Measurements from ENCODE around the gene PRSS27.

The PRSS27 gene

DNA sequence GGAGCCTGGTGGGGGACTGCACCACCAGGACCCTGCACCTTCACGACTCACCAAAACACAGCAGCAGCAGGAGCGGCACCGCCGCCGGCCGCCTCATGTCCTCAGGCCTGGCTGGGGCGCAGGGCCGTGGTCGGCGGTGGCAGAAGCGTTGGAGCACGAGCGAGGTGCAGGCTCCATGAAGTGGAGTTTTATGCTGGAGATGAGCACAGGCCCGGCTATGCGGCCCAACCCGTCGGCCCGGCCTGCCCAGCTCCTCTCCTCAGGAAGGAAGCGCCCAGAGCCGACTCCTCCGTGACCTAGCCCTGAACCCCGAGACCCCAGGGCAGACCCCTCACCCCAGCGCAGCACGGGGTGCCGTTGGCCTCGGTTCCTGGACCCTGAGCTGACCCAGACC lies at the start of gene PRSS27:
TSS of gene PRSS27 (minus strand) at position 161 of the 394 bp plus-strand sequence. CDS start at position 97, 64 bp downstream.
- no peak for DNase-seq

DNA sequence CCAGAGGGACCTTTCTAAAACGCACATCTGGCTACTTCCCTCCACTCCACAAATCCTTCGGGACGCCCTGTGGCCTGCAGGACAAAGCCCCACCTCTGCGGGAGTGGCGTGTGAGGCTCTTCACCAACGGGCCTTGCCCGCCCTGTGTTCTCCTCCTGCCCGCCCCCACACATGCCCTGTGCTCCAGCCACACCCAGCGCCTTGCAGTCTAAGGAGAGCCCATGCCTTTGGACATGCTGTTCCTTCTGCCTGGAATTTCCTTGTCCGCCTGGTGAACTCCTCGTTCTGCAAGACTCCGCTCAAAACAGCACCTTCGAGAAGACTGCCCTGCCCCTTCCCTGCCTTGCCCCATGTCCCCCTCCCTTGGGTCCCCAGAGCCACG lies 49.6 kb upstream of the PRSS27 start:
- DNase-seq: no peak

DNA sequence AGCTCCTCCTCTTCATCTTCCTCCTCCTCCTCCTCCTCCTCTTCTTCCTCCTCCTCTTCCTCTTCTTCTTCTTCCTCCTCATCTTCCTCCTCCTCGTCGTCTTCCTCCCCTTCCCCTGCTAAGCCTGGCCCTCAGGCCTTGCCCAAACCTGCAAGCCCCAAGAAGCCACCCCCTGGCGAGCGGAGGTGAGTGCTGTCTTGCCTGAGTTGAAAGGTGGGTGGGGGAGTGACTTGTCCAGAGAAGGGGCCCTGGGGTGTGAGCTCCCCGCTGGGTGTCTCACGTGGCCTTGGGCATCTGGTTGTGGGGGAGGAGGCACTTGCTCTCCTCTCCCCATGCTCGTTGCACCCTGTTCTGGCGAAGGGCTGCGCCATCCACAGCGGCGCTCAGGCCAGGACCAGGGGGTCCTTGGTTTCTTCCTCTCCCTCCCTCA lies 49.1 kb upstream of the PRSS27 start:
- DNase-seq: no peak

DNA sequence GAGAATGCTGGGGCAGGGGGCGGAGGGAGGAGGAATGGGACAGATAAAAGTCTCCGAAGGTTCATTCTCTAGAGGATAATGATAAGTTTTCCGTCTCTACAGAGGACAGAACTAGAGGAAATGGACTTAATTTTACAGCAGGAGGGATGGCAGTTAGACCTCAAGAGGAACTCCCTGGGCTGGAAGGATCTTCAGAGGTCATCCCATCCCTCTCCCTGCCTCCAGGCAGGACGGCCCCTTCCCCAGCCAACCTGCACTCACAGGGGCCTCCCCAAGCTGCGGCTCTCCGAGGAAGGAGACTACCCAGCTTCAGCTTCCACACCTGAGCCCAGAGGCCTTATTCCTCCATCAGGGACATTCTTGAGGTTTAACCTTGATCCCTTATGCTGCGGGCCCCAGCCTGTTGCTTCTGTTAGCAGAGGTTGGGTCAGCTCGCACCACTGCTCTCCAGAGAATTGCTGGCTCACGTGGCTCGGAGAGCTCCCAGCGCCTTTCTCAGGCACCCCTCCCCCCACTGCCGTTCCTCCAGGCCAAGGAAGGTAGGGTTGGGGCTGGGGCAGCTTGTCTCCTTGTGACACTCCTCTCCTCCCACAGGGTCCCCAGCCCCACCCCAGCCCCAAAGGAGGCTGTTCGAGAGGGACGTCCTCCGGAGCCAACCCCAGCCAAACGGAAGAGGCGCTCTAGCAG lies 48.5 kb upstream of the PRSS27 start:
- DNase-seq: no peak

DNA sequence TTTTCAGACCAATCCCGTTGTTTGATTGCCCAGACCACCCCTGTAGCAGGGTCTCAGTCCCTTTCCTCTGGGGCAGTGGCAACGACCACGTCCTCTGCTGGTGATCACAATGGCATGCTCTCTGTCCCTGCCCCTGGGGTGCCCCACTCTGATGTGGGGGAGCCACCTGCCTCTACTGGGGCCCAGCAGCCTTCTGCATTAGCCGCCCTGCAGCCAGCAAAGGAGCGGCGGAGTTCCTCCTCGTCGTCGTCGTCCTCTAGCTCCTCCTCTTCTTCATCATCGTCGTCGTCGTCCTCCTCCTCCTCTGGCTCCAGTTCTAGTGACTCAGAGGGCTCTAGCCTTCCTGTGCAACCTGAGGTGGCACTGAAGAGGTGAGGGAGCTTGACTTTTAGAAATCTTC lies 47.9 kb upstream of the PRSS27 start:
- no peak for DNase-seq

DNA sequence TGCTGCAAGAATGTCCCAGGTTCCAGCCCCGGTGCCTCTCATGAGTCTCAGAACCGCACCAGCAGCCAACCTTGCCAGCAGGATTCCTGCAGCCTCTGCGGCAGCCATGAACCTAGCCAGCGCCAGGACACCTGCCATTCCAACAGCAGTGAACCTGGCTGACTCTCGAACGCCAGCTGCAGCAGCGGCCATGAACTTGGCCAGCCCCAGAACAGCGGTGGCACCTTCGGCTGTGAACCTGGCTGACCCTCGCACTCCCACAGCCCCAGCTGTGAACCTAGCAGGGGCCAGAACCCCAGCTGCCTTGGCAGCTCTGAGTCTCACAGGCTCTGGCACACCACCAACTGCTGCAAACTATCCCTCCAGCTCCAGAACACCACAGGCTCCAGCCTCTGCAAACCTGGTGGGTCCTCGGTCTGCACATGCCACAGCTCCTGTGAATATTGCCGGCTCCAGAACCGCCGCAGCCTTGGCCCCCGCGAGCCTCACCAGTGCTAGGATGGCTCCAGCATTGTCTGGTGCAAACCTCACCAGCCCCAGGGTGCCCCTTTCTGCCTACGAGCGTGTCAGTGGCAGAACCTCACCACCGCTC lies 47.2 kb upstream of the PRSS27 start:
- no peak for DNase-seq

DNA sequence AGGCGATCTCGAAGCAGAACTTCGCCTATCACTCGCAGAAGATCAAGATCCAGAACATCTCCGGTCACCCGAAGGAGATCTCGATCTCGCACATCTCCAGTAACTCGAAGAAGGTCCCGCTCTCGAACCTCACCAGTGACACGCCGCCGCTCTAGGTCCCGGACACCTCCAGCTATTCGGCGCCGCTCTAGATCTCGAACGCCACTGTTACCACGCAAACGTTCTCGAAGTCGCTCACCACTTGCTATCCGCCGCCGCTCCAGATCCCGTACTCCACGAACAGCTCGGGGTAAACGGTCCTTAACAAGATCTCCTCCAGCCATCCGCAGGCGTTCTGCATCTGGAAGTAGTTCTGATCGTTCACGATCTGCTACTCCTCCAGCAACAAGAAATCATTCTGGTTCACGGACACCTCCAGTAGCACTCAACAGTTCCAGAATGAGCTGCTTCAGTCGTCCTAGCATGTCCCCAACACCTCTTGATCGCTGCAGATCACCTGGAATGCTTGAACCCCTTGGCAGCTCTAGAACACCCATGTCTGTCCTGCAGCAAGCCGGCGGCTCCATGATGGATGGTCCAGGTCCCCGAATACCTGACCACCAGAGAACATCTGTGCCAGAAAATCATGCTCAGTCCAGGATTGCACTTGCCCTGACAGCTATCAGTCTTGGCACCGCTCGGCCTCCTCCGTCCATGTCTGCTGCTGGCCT lies 46.6 kb upstream of the PRSS27 start:
- no peak for DNase-seq

DNA sequence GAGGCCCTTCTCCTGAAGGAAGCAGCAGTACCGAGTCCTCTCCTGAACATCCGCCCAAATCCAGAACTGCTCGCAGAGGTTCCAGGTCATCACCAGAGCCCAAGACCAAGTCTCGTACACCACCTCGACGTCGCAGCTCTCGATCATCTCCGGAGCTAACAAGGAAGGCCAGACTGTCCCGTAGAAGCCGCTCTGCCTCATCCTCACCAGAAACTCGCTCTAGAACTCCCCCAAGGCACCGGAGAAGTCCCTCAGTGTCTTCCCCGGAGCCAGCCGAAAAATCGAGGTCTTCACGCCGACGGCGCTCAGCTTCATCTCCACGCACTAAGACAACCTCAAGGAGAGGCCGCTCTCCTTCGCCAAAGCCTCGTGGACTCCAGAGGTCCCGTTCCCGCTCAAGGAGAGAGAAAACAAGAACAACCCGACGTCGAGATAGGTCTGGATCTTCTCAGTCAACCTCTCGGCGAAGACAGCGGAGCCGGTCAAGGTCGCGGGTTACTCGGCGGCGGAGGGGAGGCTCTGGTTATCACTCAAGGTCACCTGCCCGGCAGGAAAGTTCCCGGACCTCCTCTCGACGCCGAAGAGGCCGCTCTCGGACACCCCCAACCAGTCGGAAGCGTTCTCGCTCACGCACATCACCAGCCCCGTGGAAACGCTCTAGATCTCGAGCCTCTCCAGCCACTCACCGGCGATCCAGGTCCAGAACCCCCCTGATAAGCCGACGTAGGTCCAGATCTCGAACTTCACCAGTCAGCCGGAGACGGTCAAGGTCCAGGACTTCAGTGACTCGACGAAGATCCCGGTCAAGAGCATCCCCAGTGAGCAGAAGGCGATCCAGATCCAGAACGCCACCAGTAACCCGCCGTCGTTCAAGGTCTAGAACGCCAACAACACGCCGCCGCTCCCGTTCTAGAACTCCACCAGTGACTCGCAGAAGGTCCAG lies 45.7 kb upstream of the PRSS27 start:
- no peak for DNase-seq

DNA sequence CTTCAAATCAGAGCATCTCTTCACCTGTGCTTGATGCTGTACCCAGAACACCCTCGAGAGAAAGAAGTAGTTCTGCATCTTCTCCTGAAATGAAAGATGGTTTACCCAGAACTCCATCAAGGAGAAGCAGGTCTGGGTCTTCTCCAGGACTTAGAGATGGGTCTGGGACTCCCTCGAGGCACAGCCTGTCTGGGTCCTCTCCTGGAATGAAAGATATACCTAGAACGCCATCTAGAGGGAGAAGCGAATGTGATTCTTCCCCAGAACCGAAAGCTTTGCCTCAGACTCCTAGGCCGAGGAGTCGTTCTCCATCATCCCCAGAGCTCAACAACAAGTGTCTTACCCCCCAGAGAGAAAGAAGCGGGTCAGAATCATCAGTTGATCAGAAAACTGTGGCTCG lies 44.7 kb upstream of the PRSS27 start:
- no peak for DNase-seq

DNA sequence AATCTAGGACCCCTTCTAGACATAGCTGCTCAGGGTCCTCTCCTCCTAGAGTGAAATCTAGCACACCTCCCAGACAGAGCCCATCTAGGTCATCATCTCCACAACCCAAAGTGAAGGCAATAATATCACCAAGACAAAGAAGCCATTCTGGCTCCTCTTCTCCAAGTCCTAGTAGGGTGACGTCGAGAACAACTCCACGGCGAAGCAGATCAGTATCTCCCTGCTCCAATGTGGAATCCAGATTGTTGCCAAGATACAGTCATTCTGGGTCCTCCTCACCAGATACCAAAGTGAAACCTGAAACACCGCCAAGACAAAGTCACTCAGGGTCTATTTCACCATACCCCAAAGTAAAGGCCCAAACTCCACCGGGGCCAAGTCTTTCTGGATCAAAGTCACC lies 43.1 kb upstream of the PRSS27 start:
- DNase-seq: no peak

DNA sequence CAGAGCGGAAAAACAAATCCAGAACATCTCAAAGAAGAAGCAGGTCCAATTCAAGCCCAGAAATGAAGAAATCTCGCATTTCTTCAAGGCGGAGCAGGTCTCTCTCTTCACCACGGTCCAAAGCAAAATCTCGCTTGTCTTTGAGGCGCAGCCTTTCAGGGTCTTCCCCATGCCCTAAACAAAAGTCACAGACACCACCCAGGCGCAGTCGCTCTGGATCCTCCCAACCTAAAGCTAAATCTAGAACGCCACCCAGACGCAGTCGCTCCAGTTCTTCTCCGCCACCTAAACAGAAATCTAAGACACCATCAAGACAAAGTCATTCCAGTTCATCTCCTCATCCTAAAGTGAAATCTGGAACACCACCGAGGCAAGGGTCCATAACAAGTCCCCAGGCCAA lies 42.7 kb upstream of the PRSS27 start:
- no peak for DNase-seq

DNA sequence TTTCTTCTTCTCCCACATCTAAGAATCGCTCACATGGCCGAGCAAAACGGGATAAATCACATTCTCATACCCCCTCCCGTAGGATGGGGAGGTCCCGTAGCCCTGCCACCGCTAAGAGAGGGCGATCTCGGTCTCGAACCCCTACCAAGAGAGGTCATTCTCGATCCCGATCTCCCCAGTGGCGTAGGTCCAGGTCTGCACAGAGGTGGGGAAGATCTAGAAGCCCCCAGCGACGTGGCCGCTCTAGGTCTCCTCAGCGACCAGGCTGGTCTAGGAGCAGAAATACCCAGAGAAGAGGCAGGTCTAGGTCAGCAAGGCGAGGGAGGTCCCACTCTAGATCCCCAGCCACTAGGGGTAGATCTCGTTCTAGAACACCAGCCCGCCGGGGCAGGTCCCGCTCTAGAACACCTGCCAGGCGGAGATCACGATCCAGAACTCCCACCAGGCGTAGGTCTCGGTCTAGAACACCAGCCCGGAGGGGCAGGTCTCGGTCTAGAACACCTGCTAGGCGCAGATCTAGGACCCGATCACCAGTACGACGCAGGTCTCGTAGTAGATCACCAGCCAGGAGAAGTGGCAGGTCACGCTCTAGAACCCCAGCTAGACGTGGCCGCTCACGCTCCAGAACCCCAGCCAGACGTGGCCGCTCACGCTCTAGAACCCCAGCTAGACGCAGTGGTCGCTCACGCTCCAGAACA lies 42.0 kb upstream of the PRSS27 start:
- no peak for DNase-seq

DNA sequence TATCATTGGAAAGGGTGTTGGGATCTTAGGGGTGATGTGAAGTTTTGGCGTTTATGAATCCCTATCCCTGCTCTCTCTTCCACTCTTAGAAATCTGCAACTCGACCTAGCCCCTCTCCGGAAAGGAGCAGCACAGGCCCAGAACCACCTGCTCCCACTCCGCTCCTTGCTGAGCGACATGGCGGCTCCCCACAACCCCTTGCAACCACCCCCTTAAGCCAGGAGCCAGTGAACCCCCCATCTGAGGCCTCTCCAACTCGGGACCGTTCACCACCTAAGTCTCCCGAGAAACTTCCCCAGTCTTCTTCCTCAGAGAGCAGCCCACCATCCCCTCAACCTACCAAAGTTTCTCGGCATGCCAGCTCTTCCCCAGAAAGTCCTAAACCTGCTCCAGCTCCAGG lies 41.4 kb upstream of the PRSS27 start:
- no peak for DNase-seq

DNA sequence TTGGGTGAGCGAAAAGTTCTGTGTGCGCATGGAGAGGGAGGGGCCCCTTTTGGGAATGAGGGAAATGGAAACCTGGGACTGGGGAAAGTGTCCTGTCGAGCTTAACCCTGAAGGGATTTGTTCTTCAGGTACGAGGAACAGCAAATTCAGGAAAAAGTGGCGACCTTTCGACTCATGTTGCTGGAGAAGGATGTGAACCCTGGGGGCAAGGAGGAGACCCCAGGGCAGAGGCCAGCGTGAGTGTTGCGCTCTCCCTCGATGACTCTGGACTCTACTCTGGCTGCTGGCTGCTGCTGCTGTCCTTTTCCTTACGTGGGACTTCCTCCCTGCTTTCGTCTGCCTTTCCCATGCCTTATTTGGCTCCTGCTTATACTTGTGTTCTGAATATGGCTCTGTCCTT lies 37.3 kb upstream of the PRSS27 start:
- no peak for DNase-seq

DNA sequence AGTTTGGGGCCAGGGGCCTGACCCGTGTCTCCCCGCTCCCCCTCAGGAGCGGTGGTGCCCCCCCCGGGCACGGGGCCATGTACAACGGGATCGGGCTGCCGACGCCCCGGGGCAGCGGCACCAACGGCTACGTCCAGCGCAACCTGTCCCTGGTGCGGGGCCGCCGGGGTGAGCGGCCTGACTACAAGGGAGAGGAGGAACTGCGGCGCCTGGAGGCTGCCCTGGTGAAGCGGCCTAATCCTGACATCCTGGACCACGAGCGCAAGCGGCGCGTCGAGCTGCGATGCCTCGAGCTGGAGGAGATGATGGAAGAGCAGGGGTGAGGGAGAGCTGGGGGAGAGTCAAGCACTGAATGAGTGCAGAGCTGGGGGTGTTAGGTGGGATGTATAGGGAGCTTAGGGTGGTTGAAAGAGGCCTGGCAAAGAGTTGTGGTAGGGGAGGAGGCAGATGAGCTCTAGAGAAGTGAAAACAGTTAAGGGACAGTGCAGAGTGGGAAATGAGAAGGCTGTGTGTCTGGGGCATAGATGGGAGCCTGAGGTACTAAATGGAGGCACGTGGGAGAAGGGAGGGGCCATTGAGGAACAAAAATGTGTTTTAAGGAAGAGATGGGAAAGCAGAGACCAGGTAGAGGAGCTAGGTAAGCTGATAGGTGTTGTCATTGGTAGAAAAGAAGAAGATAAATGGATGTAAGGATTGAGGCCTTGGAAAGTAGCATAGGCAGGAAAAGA lies 36.4 kb upstream of the PRSS27 start:
- no peak for DNase-seq

DNA sequence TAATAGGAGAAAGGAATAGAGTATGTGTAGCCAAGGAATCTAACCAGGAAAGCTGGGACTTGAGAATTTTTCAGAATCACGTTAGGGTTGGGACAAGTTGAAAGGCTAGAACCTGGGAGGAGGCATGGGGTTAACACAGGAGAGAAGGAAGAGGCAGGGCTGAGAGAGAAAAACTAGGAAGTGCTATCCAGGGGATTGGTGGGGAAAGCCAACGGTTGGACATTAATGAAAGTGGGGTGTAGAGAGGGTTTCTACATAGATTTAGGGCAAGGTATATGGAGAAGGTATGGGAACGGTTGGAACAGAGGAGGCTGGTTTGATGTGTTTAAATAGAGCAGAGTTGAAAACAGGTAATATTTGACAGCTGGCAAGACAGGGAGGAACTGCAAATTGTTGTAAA lies 35.1 kb upstream of the PRSS27 start:
- DNase-seq: no peak

DNA sequence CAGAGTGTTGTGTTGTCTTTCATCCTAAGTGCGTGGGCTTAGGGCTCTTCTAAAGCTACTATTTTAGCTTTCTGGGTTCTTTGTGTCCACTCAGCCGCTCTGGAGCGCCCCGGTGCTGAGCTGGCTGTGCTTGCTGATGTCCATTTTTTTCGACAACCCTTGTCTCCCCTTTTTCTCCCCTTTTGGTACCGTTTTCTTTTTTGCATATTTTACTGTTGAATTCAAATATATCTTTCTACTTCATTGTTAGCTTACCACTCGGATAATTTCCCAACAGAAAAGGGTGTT lies 33.7 kb upstream of the PRSS27 start:
- DNase-seq: no peak

DNA sequence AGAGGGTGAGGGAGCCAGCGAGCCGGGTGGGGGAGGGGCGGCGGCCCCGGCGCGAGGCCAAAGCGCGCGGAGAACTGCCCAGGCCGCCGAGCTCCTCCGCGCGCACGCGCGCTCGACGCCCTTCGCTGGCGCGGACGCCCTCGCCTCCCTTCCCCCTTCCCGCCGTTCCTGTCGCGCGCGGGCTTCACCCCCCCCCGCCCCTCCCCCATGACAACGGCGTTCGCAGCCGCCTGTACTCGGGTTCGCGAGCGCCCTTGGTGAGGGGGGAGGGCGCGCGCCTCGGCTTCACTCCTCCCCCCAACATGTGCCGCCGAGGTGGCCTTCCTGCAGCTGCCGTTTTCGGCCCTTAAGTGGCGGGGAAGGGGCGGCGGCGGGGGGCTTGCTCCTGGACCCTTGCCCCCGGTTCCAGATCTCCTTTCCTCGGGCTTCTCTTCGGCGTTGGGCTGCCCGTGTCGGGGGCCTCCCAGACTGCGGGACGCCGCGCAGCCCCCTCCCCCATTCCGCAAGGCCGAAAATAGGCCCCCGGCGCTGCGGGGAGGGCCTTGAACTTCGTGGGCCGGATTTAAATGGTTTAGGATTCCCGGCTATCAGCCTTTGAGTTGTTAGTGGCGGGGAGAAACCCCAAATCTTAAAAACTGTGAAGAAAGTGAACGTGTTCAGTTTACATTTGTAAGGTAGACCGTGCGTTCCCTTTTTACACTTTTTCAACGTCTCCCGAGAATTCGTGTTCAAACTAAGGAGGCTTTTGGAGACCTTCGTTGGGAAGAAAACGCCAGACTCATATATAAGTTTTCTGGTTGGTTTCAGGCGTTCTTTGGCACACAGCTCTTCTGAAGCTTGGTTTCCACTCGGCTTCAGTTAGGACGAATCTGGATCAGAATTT lies 33.1 kb upstream of the PRSS27 start:
- DNase-seq: peak; percentile 57 to 69

DNA sequence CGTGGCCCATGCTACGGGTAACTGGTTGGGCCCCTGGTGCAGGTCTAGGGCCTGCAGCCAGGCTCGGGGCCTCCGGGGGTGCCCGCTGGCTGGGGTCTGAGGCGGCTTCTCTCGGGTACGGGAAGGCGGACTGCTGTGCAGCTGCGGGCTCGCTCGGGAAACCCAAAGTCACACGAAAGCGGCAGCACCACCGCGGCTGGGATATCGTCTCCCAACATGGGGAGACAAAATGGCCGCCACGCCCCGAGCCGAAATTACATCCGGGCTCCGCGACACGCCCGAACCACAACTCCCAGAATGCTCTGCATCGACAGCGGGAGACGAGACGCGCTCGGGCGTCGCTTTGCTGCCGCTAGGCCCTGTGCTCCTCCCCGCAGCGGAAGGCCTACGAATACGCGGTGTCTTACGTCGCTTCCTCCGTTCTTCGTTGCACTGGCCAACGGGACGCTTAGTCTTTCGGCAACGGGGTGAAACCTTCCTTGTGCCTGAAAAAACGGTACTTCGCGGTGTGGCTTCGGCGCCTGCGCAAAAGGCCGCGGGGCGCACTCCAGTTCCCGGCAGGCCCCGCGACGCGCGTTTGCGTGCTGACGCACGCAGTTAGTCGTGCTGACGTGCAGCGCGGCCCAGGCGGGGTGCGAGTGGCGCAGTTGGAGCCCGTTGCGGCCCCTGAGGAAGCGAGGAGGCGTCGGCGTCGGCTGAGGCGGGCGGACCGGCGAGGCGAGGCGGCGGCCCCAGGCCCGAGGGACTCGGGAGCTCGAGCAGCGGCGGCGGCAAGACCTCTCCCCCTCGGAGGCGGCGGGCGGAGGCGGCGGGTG lies 32.2 kb upstream of the PRSS27 start, which contains the start of gene SRRM2:
TSS of gene SRRM2 (plus strand) at position 604 of the 815 bp plus-strand sequence. CDS start 3,727 bp downstream, outside the sequence.
- peak; percentile 89 to 92 for DNase-seq

DNA sequence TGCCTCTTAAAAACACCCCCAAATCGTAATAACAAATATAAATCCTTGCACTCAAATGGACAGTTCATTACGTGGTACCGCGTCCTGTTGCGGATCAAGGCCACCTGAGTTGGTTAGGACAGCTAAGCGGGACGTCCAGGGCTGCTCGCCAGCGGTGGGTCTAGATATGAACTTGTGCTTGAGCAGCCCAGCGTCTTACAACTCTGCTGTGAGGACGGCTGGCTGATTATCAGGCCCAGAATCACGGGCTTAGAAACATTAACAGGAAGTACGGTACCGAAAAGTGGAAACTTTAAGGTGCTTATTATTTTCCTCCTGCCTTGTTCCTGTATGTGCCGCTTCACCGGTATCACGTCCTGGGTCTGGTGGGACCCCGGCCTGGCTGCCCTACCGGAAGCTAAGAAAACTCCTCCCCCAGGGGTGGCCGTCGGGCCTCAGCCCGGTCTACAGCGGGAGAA lies 31.6 kb upstream of the PRSS27 start:
- no peak for DNase-seq
